ENCODE measurements around the gene OCSTAMP.

OCSTAMP gene

GRCh38 chr20:46578745-46579144 lies 28.3 kb upstream of the OCSTAMP start:
- no peak for TF ChIP-seq SIN3A (IDR thresholded peaks at IDR 0.05; ENCODE audit: borderline replicate concordance, insufficient read depth, low read length)
- no peak for TF ChIP-seq TAF1 (IDR thresholded peaks at IDR 0.05; ENCODE audit: borderline replicate concordance, insufficient read depth, low read length)
- no peak for TF ChIP-seq FOXP2 (optimal IDR thresholded peaks at IDR 0.05; ENCODE audit: borderline replicate concordance, extremely low read depth, extremely low read length, insufficient read depth)
- no peak for TF ChIP-seq POLR2AphosphoS5 (IDR thresholded peaks at IDR 0.05; ENCODE audit: low read depth, low read length)

- TF ChIP-seq FOXP2 (optimal IDR thresholded peaks at IDR 0.05; ENCODE audit: borderline replicate concordance, extremely low read depth, extremely low read length, insufficient read depth) = no peak
- no peak for TF ChIP-seq TAF1 (IDR thresholded peaks at IDR 0.05; ENCODE audit: borderline replicate concordance, insufficient read depth, low read length)
- TF ChIP-seq, protein P1, sequence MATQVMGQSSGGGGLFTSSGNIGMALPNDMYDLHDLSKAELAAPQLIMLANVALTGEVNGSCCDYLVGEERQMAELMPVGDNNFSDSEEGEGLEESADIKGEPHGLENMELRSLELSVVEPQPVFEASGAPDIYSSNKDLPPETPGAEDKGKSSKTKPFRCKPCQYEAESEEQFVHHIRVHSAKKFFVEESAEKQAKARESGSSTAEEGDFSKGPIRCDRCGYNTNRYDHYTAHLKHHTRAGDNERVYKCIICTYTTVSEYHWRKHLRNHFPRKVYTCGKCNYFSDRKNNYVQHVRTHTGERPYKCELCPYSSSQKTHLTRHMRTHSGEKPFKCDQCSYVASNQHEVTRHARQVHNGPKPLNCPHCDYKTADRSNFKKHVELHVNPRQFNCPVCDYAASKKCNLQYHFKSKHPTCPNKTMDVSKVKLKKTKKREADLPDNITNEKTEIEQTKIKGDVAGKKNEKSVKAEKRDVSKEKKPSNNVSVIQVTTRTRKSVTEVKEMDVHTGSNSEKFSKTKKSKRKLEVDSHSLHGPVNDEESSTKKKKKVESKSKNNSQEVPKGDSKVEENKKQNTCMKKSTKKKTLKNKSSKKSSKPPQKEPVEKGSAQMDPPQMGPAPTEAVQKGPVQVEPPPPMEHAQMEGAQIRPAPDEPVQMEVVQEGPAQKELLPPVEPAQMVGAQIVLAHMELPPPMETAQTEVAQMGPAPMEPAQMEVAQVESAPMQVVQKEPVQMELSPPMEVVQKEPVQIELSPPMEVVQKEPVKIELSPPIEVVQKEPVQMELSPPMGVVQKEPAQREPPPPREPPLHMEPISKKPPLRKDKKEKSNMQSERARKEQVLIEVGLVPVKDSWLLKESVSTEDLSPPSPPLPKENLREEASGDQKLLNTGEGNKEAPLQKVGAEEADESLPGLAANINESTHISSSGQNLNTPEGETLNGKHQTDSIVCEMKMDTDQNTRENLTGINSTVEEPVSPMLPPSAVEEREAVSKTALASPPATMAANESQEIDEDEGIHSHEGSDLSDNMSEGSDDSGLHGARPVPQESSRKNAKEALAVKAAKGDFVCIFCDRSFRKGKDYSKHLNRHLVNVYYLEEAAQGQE (IDR thresholded peaks at IDR 0.05; ENCODE audit: insufficient read depth in 1 of 2, low read depth in 2 of 2, low read length in 2 of 2) = no peak
- TF ChIP-seq SIN3A (IDR thresholded peaks at IDR 0.05; ENCODE audit: borderline replicate concordance, insufficient read depth, low read length) = no peak
- no peak for TF ChIP-seq POLR2AphosphoS5 (IDR thresholded peaks at IDR 0.05; ENCODE audit: low read depth, low read length)
These were observed 26.4 kb upstream of the OCSTAMP start for GRCh38 chr20:46576774-46577395.

DNA sequence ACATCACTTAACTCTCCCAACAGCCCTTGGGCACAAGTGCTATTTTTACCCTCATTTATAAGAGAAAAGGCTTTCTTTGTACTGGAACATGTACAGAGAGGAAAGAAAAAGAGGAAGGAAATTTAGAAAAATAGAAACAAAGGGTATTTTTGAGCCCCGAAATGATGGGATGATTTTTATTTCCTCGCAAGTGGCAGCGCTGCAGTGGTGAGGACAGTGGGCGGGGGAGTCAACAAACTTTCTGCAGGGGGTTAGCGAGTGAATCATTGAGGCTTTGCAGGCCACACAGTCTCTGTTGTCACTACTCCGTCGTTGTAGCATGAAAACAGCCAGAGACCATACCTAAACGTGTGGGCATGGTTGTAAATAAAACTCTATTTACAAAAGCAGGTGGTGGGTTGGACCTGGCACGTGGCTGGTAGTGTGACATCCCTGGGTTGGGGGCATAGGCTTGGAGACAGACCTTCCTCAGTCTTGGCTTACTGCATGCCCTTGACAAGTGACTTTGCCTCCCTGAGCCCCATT lies 25.5 kb upstream of the OCSTAMP start:
- TF ChIP-seq SIN3A (IDR thresholded peaks at IDR 0.05; ENCODE audit: borderline replicate concordance, insufficient read depth, low read length) = no peak
- no peak for TF ChIP-seq FOXP2 (optimal IDR thresholded peaks at IDR 0.05; ENCODE audit: borderline replicate concordance, extremely low read depth, extremely low read length, insufficient read depth)
- no peak for TF ChIP-seq TAF1 (IDR thresholded peaks at IDR 0.05; ENCODE audit: borderline replicate concordance, insufficient read depth, low read length)
- TF ChIP-seq POLR2AphosphoS5 (IDR thresholded peaks at IDR 0.05; ENCODE audit: low read depth, low read length) = no peak
- TF ChIP-seq, protein P1 (IDR thresholded peaks at IDR 0.05; ENCODE audit: insufficient read depth in 1 of 2, low read depth in 2 of 2, low read length in 2 of 2) = no peak

DNA sequence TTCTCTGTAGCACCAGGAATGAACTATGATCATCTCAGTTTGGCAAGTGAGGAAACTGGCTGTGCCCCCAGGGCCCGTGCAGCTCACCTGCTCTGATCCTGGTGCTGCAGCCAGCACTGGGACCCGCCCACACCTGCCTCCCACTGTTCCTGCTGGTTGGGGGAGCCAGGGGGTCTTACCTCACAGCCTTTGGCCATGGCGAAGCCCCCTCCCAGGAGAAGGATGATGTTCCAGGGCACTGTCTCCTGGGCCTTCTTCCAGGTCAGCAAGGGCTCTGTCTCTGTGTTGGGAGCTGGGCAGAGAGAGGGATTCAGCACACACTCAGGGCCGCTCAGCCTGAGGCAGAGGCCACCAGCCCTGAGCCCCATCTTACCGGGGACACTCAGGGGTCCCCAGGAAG lies 24.9 kb upstream of the OCSTAMP start:
- TF ChIP-seq, protein P1 (IDR thresholded peaks at IDR 0.05; ENCODE audit: insufficient read depth in 1 of 2, low read depth in 2 of 2, low read length in 2 of 2) = no peak

- TF ChIP-seq SIN3A (IDR thresholded peaks at IDR 0.05; ENCODE audit: borderline replicate concordance, insufficient read depth, low read length) (no peak), POLR2AphosphoS5 (IDR thresholded peaks at IDR 0.05; ENCODE audit: low read depth, low read length) (no peak), FOXP2 (optimal IDR thresholded peaks at IDR 0.05; ENCODE audit: borderline replicate concordance, extremely low read depth, extremely low read length, insufficient read depth) (no peak), TAF1 (IDR thresholded peaks at IDR 0.05; ENCODE audit: borderline replicate concordance, insufficient read depth, low read length) (no peak)
- TF ChIP-seq, protein P1 (IDR thresholded peaks at IDR 0.05; ENCODE audit: insufficient read depth in 1 of 2, low read depth in 2 of 2, low read length in 2 of 2) = no peak
These were observed 23.5 kb upstream of the OCSTAMP start for GRCh38 chr20:46573788-46574584.

All from PFSK-1 (cell line).